NCI-H345 (cell line): ENCODE data around the gene TUBA4A.

Source experiments
- DNase-seq: peaks from one replicate; lab custom pipeline; 2025; lab: John Stamatoyannopoulos, UW

The TUBA4A gene

DNA sequence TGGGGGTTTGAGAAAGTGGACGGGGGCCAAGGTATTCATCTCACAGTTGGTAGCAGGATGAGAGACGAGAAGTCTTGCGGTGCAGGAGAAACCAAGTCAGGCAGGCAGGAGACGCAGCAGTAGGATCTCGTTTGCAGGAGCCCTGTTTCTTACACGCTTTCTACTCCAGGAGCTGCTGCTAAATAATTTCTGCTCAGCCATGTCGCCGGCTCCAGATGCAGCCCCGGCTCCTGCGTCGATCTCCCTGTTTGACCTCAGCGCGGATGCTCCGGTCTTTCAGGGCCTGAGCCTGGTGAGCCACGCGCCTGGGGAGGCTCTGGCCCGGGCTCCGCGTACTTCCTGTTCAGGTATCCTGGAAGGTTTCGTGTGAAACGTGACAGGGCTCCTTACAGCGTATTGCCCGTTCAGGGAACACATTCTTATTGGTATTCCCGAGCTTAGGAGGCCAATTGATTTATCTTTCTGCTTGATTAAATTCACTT lies 23.6 kb downstream of the TUBA4A start:
- peak; percentile 22 for DNase-seq

DNA sequence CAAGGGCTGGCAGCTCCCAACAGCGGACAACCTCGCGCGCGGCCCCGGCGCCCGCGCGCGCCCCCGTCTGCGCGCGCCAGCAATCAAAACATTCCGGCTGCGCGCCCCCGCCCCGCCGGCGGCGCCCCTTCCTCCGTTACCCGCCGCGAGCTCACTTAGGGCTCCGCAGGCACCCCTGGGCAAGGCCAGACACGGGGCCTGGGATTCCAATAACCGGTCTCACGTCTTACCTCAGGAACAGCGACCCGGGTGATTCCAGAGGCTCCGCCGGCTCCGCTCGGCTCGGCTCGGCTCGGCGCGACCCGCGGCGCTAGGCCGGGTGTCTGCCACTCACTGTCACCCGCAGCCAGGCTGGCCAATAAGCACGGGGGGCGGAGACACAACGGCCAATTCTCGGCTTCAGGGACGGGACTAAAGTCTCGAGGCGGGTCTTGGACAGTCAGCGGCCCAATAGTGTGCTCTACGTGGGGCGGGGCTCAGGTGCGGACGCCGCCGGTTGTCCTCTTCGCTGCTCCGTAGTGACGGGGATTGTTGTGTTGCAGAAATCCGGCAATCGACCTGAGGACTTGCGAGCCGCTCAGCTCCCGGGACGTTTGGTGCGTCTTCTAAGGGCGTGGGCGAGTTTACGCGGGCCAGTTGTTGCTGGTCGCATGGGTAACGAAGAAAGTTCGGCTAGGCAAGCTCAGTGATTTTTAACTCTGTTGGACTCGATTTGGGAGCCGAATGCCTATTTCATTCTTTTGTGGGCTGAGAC lies 24.2 kb downstream of the TUBA4A start, which contains the start of the genes ANKZF1 and ATG9A:
Gene ANKZF1, plus strand, starts transcription at position 502 of the 754 bp plus-strand sequence. CDS start 452 bp downstream, outside the sequence.
Gene ATG9A, minus strand, starts transcription at position 332 of the 754 bp plus-strand sequence. CDS start 1,612 bp downstream, outside the sequence.
- peak; percentile 99 for DNase-seq

DNA sequence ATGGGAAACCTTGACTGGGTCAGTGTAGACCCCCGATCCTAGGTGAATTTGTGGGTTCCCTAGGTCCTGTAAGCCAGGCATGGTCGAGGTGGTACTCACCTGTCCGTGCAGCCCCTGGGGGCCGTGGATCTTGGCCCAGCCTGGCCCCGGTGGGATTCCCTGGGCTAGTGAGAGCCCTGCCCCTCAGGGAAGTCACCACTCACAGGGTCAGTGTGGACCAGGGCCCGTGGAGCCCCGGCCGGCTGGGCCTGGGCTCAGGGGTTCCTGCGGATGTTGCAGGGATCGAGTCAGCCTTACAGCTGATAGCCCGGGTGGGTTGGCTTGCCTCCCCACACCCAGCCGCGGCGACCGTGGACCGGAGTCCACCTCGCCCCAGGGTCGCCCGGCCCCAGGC lies 24.8 kb downstream of the TUBA4A start:
- DNase-seq: no peak

DNA sequence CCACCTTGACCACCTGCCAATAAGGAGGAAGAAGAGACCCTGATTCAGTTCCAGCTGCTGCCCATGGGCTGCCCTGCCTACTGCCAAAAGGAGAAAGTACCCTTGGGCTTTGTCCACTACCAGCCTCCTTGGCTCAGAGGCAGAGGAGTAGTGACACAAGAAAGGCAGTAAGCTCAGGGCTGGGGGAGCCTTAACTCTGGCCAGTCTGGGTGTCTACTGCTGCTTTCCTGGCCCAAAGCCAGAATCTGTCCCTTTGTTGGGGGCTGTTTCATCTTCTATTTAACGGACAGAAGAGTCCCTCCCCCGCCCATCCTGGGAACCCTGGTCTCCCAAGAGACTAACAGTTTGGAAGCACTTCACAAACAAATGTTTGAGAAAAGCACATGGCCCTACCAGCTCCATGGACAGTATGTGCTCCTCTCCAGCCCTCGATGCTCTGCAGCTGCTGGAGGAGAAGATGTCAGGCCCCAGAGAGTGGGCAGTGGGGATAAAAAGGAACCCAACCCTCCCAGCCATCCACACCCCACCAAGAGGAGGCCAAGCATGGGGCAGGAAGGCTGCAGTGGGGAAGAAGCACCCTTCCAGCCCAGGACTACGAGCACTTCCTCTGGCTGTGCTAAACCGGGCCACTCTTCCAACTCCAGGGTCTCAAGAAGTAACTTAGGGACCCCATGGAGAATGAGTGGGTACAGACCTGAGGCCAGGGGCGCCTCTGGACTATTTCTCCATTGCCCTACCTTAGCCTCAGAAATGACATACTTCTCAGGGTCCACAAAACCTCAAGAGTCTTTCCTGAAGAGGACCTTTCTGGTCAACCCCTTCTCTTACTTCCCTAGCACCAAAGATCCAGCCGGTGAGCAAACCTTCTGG lies 25.4 kb downstream of the TUBA4A start:
- no peak for DNase-seq

DNA sequence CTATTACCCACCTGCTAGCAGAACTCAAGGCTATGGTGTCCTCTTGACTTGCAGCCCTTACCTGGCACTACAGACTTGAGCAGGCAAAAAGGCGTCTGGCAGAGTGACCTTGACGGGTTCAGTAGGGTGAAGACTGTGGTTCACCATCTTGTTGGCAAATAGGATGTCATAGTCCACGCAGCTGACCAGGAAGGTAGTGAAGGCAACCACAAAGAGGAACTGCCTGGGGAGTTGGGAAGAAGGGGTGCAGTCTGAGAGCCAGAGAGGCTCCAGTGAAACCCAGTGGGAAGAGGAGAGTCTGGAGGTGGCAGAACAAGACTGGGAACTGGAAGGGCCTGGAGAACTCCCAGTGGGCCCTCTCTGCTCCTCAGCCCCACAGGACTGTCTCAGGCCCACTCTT lies 28.4 kb downstream of the TUBA4A start:
- DNase-seq: no peak

DNA sequence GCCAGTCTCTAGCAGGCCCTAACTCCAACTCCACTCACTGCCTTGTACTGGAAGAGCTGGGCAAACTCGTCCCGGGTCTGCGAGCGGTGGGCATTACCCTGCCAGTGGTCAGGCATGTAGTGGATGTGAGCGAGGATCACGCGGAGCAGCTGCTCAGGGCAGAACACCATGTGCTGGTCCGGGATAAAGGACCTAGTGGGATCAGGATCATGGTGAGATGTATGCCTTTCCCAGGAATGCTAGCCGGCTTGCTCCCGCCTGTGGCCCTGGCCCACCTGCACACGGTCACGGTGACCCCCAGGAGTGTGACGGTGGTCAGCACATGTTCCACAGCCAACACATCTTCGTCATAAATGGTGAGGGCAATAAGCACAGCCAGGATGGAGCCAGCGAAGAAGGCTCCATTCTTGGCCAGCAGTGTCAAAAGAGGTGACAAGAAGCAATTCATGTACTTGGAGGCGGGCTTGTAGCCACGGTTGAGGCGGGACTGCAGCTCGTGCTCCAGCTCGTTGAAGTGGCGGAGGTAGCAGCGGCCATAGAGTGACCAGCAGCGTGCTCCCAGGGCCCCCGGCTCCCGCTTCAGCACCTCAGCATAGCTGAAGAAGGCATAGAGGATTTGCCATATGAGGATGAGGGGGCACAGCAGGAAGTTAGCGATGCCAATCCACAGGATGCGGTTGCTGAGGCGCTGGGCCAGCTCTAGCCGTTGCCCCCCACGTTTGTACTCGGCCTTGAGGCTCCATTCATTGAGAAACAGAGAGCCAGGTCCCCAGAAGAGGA lies 29.7 kb downstream of the TUBA4A start:
- DNase-seq: no peak

DNA sequence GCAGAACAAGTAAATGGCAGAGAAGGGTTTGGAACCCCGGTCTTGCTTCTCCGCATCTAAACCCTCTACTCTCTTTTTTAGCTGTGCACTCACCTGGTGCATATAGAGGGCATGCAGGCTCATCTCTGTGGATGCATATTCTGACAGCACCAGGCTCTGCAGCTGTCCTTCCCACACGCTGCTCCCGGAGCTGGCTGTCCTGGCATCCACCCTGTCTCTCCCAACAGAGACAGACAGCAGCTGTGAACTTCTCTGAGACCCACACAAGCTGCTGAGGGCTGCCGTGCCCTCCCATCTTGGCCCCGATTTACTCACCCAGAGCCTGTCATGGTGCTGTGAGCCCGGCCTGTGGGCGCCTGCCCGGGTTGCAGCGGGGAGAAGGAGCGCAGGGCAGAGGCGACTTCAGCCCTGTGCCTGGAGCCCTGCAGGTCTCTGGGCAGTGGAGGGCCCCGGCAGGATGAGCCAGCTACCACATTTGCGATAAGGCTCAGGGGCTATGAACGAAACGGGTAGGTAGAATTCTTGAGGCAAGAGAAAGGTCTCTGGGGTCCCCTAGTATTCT lies 31.7 kb downstream of the TUBA4A start:
- no peak for DNase-seq

DNA sequence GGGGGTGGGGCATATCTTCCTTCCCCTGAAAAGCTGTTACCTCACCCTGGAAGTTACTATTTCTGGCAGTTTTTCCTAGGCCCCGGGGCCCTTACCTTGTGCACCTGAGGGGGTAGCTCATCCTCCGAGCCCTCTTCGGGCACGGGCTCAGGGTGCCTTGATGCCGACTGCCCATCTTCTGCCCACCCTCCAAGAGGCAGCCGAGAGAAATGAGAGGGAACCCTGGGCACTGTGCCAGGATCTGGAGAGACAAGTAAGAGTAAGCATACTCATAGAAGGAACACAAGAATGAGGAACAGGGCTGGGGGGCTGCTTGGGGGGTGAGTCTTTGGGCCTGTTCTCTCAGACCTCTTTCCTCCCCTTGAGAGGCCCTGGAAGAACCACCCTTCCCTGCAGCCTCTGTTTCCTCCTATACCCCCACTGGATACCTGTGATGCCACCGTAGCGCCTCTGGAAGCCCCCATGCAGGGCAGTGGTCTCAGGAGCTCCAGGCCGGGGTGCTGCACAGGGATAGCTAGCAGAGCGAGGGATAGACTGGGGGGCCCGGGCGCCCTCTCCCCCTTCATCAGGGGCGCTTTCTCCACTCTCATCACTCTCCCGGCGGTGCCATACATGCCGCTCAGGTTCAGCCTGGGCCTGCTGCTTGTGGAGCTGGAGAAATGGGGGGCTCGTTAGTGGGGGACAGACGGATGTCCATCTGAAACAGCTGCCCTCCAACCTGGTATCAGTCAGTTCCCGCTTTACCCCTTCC lies 32.9 kb downstream of the TUBA4A start:
- no peak for DNase-seq

DNA sequence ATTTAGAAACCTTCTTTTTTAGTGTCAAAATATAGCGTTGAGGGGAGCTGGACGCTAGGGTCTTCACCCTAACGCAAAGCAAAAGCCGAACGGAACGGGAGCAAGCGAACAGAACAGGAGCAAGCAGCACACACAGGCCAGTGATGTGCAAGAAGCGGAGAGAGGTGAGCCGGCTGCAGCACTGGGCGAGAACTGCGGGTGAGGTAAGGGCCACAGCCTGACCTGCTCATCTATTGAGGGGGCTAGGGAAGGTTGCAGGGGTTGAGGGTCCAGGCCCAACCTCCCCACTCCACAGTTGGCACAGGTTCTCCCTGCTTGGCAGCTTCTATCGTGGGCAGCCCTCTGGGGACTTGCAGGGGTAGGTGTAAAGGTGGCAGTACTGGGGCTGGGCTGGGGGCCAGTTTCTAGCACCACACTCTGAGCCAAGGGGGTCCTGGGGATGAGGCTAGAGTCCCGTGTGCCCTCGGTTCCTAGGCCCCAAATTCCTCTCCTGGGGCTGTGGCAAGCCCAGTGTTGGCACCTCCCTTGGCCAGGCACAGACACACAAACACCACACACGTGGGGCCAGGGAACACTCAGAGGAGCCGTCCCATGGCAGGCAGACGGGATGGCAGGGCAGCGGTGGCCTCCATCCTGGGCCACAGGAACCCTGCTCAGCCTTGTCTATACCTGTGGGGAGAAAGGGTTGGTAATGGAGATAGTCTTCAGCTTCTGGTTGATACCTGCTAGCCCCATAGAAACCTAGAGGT lies 33.8 kb downstream of the TUBA4A start:
- no peak for DNase-seq

DNA sequence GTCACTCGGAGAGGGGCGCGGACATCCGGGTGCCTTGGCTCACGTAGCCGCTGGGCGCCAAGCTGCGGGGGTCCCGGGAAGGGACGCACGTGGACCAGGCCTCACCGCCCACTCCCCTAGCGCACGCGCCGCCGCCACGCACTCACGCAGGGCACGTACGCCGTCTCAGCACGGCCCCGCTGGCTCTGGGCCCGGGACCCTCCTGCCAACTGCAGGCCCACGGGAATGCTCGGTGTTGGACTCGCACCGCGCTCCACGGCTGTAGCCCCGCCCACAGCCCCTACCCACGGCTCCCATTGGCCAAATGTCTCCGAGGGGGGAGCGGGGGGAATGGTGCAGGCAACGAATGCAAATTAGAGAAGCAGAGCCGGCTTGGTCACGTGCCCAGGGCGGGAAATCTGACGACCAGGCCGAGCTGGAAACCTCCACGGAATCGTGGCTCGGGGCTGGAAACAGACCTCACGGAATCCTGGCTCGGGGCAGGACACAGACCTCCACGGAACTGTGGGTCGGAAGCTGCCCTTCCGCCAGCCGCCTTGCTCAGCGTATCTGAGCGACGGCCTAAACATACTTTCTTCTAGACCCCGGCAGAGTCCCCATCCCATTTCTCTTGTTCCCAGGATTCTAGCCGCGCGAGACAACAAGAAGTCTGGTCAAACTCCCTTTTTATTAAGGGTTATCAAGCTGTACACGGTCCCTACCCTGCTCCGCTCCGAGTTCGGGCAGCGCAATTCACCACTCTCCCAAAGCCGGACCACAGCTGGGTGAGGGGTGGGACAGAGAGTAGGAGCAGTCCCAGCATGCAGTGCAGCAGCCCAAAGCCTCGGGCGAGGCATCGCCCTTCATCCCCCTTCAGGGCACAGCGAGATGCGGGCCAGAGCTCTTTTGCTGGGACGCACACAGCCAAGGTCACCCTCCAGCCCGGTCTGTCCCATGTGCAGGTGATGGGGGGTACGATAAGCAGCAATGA lies 34.7 kb downstream of the TUBA4A start, which contains the start of gene ABCB6:
Gene ABCB6, minus strand, starts transcription at position 227 of the 970 bp plus-strand sequence. CDS start 285 bp downstream, outside the sequence.
- DNase-seq: peak; percentile 96

DNA sequence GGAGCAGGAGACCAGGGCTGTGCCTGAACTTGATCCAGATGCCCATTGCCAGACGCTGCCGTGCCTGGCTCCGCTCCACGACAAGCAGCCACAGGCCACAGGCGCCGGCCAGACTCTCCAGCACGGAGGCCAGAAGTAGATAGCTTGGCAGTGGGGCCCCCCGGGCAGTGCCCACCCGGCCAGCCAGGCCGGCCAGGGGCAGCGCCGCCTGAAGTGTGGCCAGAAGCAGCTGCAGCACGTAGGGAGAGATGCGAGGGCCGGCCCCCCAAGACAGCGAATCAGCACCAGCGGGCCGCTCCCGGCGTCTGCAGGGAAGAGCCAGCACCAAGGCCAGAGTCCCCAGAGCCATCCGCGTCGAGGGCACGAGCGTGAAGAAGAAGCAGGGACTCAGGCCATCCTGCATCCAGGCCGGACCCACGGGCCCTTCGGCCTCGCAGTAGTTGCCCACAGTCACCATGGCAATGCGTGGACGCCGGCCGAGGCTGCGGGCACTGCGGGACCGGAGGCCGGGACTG lies 35.4 kb downstream of the TUBA4A start:
- peak; percentile 67 for DNase-seq

DNA sequence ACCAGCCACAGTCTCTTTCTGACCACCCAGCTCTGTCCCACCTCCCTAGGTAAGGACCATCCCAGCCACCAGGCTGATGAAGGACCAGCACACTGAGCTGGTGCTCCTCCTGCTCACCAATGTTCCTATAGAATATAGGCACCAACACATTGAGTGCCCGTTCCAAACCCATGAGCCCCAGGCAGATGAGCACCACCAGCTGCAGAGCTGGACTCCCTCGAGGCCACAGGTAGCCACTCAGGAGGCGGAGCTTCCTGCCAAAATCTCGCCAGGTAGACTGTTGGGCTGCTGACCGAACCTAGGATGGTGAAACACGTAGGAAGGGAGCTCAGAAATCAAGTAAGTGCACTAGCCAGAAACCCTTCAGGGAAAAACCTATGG lies 37.2 kb downstream of the TUBA4A start:
- DNase-seq: no peak

DNA sequence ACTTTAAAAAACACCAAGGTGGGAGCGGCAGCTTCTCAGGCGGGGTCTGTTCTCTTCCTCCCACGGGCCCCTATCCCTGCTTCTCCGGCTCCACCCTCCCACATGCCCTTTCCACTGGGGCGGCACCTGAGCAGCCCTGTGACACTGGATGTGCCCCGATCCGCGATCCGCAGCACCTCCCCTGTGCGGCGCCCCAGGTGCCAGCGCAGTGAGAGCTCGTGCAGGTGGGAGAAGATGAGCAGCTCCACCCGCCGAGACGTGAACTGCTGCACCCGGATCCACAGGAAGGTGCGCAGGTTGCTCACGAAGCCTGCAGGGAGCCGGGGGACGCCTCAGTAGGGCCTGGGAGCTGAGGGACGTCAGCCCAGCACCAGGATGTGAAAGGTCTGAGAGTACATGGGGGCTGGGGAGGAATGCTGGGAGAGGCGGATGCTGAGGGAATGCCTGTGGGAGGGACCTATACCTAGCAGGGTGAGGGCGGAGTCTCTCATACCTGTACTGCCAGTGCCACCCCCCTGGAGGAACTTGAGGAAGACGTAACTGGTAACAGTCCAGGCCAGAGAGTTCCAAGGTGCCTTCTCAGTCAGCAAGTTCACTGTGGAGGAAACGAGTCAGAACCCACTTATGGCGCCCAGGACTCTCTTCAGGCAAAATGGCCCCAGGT lies 37.7 kb downstream of the TUBA4A start:
- no peak for DNase-seq

DNA sequence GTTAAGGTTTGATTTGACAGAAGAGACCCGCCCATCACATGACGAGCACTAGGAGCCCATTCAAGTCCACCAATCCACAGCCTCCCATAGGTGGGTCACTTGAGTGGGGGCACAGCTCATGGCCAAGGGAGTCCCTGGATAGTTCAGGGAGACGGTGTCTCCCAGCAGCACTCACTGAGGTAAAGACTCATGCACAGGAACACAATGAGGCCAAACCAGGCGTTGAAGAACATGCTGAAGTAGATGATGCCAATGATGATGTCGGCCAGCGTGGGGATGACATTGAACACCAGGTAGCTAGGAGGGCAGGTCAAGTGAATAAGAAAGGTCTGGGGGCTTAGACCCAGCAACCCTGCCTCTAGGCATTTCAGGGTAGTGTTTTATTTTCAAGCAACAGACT lies 38.9 kb downstream of the TUBA4A start:
- no peak for DNase-seq

DNA sequence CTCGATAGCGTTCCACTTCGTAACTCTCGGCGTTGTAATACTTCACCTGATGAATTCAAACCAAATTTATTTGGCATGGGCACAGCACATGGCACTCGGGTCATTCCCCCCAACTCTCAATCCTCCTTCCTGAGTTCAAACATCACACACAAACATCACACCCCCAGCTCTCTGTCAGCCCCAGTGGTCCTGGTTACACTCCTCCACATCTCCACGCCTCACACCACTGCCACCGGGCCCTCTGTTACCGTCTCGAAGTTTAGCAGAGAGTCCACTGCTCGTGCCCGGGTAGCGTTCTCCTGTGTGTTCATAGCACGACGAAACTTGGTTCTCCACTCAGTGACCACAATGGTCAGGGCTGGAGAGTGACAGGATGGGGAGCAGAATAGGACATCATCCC lies 39.6 kb downstream of the TUBA4A start:
- DNase-seq: no peak

DNA sequence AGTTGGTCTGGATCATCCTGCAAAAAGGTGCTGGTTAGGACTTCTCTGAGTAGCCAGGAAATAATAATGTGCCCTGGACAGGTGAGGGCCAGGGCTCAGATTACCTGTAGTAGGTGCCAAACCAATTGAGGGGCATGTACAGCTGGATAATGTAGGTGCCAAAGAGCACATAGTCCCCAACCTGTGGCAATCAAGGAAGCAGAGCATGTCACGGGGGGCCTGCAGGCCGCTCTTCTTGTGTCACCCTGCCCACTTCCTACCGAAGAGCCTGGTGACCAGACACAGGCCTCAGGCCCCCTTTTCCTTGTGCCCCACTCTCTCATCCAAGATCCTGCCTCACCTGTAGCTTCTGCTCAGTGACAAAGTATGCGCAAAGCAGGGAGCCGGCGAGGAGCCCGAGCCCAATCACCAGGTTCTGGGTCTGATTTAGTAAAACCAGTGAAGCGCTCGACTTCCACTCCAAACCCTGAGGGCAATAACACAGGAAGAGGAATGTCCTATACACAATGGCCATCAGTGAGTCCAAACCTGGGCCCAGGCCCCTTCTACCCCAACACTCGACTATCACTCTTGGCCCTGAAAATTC lies 40.1 kb downstream of the TUBA4A start:
- no peak for DNase-seq

DNA sequence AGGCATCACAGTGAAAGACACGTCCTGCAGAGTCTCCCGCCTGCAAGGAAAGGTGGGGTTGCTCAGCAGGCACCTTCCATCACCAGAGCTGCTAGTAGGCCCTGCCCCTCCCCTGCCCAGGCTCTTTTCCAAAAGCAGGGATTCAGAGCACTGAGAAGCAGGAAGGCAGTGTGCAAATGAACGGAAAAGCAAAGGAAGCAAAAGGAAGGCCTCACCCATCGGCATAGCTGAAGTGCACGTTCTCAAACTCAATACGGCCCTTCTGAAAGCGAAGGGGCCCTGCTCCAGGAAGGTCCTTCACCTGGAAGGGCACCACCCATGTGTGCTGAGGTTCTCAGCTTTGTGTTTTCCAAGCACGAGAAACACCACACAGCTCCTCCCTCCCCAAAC lies 40.7 kb downstream of the TUBA4A start:
- DNase-seq: no peak

DNA sequence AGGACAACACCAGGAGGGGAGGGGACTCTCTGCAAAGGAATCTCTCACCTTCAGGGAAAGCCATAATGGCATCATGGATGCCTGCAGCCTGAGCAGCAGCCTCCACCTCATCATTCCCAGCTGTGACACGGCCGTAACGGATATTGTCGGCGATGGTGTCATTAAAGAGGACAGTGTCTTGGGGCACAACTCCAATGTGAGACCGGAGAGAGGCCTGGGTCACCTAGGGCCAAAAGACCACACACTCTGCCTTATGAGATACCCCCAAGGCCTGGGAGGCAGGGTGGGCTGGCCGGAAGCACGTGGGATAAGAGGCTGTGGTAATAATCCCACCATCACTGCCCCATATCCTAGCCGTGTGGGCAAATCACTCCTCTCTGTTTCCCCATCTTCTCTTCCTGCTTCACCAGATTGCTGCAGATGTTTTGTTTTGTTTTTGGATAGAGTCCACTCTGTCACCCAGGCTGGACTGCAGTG lies 42.8 kb downstream of the TUBA4A start:
- DNase-seq: no peak
